ENCODE results near the gene BPTF.
"Not testable (repeated sequence)": the region's sequence is repeated elsewhere in the genome, so short reads cannot be mapped to it uniquely, and the experiment has no call there.

BPTF gene

DNA sequence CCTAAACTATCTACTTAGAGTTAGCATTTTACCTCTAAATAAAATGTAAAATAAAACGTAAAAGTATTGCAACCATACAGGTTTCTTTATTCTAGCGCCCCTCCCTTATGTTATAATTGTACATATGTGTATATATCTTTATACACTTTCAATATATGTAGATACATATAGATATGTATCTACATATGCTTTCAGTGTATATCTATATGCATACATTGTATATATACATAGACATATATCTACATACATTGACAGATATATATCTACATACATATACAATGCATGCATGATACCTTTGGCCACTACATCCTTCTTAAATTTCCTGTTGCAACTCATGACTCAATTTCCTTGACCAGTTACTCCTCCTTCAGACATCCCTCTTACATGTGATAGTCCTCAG lies 16.7 kb downstream of the BPTF start:
- CTCF ChIA-PET: no interaction called here
- POLR2A ChIA-PET: no interaction called here
- DNase-seq (ENCODE audit: extremely low spot score): no peak
- TF ChIP-seq, protein P1, sequence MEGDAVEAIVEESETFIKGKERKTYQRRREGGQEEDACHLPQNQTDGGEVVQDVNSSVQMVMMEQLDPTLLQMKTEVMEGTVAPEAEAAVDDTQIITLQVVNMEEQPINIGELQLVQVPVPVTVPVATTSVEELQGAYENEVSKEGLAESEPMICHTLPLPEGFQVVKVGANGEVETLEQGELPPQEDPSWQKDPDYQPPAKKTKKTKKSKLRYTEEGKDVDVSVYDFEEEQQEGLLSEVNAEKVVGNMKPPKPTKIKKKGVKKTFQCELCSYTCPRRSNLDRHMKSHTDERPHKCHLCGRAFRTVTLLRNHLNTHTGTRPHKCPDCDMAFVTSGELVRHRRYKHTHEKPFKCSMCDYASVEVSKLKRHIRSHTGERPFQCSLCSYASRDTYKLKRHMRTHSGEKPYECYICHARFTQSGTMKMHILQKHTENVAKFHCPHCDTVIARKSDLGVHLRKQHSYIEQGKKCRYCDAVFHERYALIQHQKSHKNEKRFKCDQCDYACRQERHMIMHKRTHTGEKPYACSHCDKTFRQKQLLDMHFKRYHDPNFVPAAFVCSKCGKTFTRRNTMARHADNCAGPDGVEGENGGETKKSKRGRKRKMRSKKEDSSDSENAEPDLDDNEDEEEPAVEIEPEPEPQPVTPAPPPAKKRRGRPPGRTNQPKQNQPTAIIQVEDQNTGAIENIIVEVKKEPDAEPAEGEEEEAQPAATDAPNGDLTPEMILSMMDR (IDR thresholded peaks at IDR 0.05; ENCODE audit: control extremely low read depth, extremely low read depth, low read depth, missing control alignments): no peak

DNA sequence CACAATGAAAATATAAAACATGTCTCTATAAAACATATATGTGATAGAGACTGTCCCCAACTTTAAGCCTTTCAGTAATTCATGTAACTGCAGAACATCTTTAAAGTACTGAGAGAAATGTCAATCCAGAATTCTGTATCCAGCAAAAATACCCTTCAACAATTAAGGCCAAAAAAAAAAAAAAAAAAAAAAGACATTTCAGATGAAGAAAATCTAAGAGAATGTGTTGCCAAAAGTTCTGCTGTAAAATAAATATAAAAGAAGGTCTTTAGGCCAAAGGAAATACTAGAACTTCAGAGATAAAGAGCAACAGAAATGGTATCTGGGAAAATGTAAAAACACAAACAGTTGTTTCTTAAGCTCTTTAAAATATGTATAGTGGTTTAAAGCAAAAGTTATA lies 17.3 kb downstream of the BPTF start:
- DNase-seq (ENCODE audit: extremely low spot score): no peak
- TF ChIP-seq, protein P1 (IDR thresholded peaks at IDR 0.05; ENCODE audit: control extremely low read depth, extremely low read depth, low read depth, missing control alignments): no peak
- CTCF ChIA-PET: interaction anchor here (1.1 to 1.7 kb wide), 2 partner anchors 12 to 43 kb away, joined by 4 to 5 read pairs; no protein-coding TSS in a partner anchor
- POLR2A ChIA-PET: no interaction called here

DNA sequence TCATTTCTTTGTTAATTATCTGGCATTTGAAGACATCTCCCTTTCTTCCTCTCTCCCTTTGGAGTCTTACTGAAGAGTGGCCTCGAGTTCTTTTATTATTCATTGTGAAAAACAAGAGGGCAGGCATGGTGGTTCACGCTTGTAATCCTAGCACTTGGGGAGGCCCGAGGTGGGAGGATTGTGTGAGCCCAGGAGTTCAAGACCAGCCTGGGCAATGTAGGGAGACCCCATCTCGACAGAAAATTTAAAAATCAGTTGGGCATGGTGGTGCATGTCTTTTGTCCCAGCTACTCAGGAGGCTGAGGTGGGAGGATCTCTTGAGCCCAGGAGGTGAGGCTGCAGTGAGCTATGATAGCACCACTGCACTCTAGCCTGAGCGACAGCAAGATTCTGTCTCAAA lies 20.1 kb downstream of the BPTF start:
- ChIA-PET CTCF (interaction anchor here (1.1 to 1.5 kb wide), 3 partner anchors 10 to 45 kb away, joined by 4 to 7 read pairs (median 4); no protein-coding TSS in a partner anchor), POLR2A (no interaction called here)
- no peak for DNase-seq (ENCODE audit: extremely low spot score)
- TF ChIP-seq, protein P1 (IDR thresholded peaks at IDR 0.05; ENCODE audit: control extremely low read depth, extremely low read depth, low read depth, missing control alignments): no peak

DNA sequence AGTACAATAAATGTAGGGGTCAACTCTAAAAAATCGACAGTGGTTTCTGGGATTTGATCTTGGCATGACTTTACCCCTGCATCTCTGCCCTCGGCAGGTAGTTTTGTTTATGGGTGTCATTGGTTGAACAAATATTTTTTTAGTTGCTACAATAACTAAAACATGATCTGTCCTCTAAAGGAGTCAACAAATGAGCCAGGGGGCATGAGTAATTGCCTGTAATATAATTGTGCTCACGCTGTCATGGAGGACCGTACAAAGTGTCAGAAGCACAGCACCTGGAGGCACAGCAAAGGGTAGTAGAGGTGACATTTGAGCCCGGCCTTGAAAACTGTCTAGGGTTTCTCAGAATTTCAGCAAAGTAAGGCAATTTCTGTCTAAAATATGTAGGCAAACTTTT lies 22.9 kb downstream of the BPTF start:
- CTCF ChIA-PET; POLR2A ChIA-PET; DNase-seq (ENCODE audit: extremely low spot score): not testable (repeated sequence)

DNA sequence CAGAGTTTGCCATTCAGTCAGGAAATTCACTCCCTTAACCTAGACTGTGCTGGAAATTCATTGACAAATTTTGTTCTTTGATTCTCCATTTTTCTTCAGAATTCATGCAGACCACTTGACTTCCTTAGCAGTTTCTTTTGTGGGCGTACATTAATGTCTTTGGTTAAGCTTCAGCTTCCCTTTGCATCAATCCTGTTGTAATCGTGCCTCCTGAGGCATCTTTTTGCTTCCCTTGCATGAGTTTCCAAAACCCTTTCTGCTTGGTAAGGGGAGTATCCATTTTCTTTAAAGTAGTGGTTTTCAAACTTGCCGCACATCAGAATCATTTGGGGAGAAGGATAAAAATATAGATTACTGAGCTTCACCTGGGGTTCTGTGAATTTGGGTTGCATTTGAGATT lies 23.5 kb downstream of the BPTF start:
- POLR2A ChIA-PET; DNase-seq (ENCODE audit: extremely low spot score): not testable (repeated sequence)
- CTCF ChIA-PET: interaction anchor here (1.4 to 1.6 kb wide), 2 partner anchors 46 to 49 kb away, joined by 3 read pairs; no protein-coding TSS in a partner anchor

DNA sequence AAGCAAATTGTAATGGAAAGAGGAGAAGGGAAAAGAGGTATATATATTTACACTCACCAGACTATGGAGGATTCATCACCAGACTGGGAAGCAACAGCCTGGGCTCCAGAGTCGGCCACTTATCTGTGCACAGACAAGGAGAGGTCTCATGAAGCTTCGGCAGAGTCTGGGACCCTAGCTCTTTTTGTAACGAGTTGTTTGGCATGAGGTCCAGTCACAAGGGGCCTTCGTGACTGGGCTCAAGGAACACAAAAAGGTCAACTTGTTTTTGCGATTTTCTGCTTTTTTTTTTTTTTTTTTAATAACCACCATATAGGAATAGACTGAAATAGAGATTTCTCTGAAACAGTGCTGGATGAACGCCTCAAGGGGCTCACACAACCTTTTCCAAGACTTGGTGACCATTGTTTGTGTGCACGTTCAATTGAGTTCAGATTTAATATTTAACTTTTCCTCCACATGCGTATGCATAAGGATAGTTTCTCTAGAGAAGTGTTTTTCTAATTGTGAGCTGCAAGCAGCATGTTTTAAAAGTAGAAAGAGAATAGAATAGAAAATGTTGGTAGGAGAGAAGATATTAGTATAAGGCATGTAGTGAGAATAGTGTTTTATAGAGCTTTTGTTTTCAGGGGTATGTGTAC lies 25.8 kb downstream of the BPTF start:
- ChIA-PET POLR2A (interaction anchor here (0.7 kb wide), 1 partner anchor 16 kb away, joined by 3 read pairs; no protein-coding TSS in a partner anchor), CTCF (interaction anchor here (1.6 kb wide), 1 partner anchor 15 kb away, joined by 4 read pairs; no protein-coding TSS in a partner anchor)
- TF ChIP-seq, protein P1 (IDR thresholded peaks at IDR 0.05; ENCODE audit: control extremely low read depth, extremely low read depth, low read depth, missing control alignments): no peak
- DNase-seq (ENCODE audit: extremely low spot score): no peak

DNA sequence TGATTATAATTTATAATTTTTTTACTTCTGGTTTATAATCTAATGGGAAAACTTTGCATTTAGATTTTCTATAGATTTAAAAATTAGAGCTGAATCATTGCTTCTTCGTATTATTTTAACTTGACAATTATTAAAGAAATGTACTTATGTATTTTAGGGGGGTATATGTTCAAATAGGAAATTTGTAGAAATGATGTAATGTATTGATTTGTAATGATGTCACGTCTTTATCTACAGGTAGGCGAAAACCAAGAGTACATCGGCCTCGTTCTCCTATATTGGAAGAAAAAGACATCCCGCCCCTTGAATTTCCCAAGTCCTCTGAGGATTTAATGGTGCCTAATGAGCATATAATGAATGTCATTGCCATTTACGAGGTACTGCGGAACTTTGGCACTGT lies 28.4 kb downstream of the BPTF start:
- ChIA-PET CTCF (interaction anchor here (1.0 kb wide), 1 partner anchor 53 kb away, joined by 3 read pairs; no protein-coding TSS in a partner anchor), POLR2A (no interaction called here)
- DNase-seq (ENCODE audit: extremely low spot score): no peak
- TF ChIP-seq, protein P1 (IDR thresholded peaks at IDR 0.05; ENCODE audit: control extremely low read depth, extremely low read depth, low read depth, missing control alignments): no peak
